DND-41 (cell line): Measurements from ENCODE around the gene ARID3A.

Experiments
- ATAC-seq: fragments of 200-7000 bp; cut with Tn5 transposase; 3 replicates; pipeline ENCODE4 v1.9.1; 2021; ENCODE audit warnings: low read depth; ENCODE audit not compliant: insufficient read depth
- DNase-seq: peaks from one replicate; pipeline ENCODE4 v3.0.0-alpha.2; 2020
- H2AFZ ChIP-seq: 2 replicates; pipeline ENCODE4 v1.6.0; 2012; ENCODE audit warnings: low read depth, low read length
- H3K27ac ChIP-seq: 2 replicates; pipeline ENCODE4 v1.5.1; 2012; ENCODE audit warnings: low read length, inconsistent platforms
- H3K27me3 ChIP-seq: fragments of 200-600 bp; sonication (generic); 2 replicates; pipeline ENCODE4 v1.6.0; 2012; ENCODE audit warnings: low read length, mild to moderate bottlenecking, inconsistent platforms; ENCODE audit not compliant: insufficient read depth, poor library complexity
- H3K36me3 ChIP-seq: 2 replicates; pipeline ENCODE4 v1.5.1; 2012; ENCODE audit warnings: low read length, inconsistent platforms; ENCODE audit not compliant: insufficient read depth
- H3K4me1 ChIP-seq: 2 replicates; pipeline ENCODE4 v1.5.1; 2012; ENCODE audit warnings: mild to moderate bottlenecking, low read length; ENCODE audit not compliant: insufficient read depth
- H3K4me2 ChIP-seq: 2 replicates; pipeline ENCODE4 v1.6.0; 2012; ENCODE audit warnings: mild to moderate bottlenecking, moderate library complexity, low read length, inconsistent platforms; ENCODE audit not compliant: insufficient read depth
- H3K4me3 ChIP-seq, 2 experiments: fragments of 200-600 bp in 1 of 2; shearing (Covaris generic) in 1 of 2; 2 replicates each; pipeline ENCODE4 v1.5.1; 2012 to 2016; ENCODE audit warnings: inconsistent platforms in 2 of 2, low read length in 2 of 2, mild to moderate bottlenecking in 2 of 2, low read depth in 1 of 2, moderate library complexity in 1 of 2
- H3K79me2 ChIP-seq: 2 replicates; pipeline ENCODE4 v1.6.0; 2012; ENCODE audit warnings: low read length, inconsistent platforms; ENCODE audit not compliant: insufficient read depth
- H3K9ac ChIP-seq: 2 replicates; pipeline ENCODE4 v1.6.0; 2012; ENCODE audit warnings: low read depth, mild to moderate bottlenecking, inconsistent platforms, low read length, moderate library complexity
- H3K9me3 ChIP-seq: 2 replicates; pipeline ENCODE4 v1.5.1; 2012; ENCODE audit warnings: low read length, moderate library complexity, mild to moderate bottlenecking, inconsistent platforms; ENCODE audit not compliant: insufficient read depth, severe bottlenecking
- H4K20me1 ChIP-seq: 2 replicates; pipeline ENCODE4 v1.6.0; 2012; ENCODE audit warnings: low read length; ENCODE audit not compliant: insufficient read depth
- EZH2 ChIP-seq: IDR thresholded peaks from 3 replicates; pipeline ENCODE4 v1.6.1; 2012; ENCODE audit warnings: borderline replicate concordance, low read depth, mild to moderate bottlenecking, moderate library complexity, low read length, inconsistent platforms; ENCODE audit not compliant: severe bottlenecking
- TF ChIP-seq, protein P1 (sequence below): IDR thresholded peaks from 2 replicates; pipeline ENCODE4 v1.5.1; 2012; ENCODE audit warnings: borderline replicate concordance, low read length, moderate library complexity, mild to moderate bottlenecking; ENCODE audit not compliant: poor library complexity, severe bottlenecking; ENCODE audit errors: extremely low read depth

Gene ARID3A

DNA sequence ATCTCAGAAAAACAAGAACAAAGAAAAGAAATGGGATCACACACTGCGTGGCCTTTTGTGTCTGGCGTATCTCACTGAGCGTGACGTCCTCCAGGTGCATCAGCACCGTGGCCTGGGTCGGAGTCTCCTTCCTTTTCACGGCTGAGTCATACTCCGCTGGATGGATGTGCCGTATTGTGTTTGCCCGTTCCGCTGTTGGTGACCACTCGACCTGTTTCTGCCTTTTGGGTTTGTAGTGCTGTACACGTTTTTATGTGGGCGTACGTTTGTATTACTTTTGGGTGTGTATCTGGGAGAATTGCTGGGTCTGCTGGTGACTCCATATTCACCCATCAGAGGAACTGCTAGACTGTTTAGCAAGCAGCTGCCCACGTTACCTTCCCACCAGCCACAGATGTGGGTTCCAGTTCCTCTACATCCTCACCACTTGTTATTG is 11.4 kb downstream of the ARID3A start:
- no peaks in the 10 kb centered on the region for H3K27me3 ChIP-seq
- peaks cover 58% of the 10 kb centered on the region for H3K36me3 ChIP-seq
- no peak overlapping the region for H3K4me2 ChIP-seq
- DNase-seq (peak; percentile 32), ATAC-seq (0 out of 3 replicates have a peak, but pooled peaks have one; percentile 58)
- TF ChIP-seq, protein P1, sequence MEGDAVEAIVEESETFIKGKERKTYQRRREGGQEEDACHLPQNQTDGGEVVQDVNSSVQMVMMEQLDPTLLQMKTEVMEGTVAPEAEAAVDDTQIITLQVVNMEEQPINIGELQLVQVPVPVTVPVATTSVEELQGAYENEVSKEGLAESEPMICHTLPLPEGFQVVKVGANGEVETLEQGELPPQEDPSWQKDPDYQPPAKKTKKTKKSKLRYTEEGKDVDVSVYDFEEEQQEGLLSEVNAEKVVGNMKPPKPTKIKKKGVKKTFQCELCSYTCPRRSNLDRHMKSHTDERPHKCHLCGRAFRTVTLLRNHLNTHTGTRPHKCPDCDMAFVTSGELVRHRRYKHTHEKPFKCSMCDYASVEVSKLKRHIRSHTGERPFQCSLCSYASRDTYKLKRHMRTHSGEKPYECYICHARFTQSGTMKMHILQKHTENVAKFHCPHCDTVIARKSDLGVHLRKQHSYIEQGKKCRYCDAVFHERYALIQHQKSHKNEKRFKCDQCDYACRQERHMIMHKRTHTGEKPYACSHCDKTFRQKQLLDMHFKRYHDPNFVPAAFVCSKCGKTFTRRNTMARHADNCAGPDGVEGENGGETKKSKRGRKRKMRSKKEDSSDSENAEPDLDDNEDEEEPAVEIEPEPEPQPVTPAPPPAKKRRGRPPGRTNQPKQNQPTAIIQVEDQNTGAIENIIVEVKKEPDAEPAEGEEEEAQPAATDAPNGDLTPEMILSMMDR, result no peak
- TF ChIP-seq EZH2, result no peak
- H3K79me2 ChIP-seq, result peaks cover 86% of the 10 kb centered on the region
- peaks cover 51% of the 10 kb centered on the region for H4K20me1 ChIP-seq
- no peak overlapping the region for H3K4me3 ChIP-seq
- H3K27ac ChIP-seq, result no peak overlapping the region
- no peak overlapping the region for H3K9ac ChIP-seq
- H2AFZ ChIP-seq, result no peak overlapping the region
- no peaks in the 10 kb centered on the region for H3K9me3 ChIP-seq
- H3K4me1 ChIP-seq, result no peaks in the 10 kb centered on the region

DNA sequence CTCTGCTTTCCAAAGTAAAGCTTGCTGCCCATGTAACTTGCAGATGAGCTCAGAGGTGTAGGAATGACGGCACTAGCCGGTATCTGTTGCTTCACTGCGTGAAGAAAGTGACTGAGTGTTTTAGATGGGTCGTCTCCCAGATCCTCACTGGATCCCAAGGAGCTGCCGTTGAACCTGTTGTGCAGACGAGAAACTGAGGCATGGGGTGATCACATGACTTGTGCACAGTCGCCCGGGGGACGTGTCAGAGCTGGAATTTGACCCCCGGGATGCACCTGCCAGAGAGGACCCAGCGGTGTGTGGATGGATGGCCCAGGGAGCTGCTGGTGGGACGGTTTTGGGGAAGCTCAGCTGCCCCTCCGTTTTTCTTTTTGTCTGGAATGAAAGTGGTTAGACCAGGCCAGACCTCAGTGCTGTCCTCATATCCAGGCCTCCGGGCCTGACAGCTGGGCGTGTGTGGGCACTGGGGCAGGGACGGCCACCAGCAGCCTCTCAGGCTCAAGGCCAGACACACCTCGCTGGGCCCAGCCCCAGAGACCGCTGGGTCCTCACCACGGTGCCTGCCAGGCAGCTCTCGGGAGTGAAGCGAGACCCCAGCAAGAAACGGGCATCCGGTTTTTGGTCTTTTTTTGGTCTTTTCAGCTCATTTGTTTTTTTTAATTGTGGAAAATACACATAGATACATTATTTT is 12.5 kb downstream of the ARID3A start:
- Histone ChIP-seq H3K4me3 (no peak overlapping the region), H3K27me3 (no peaks in the 10 kb centered on the region), H2AFZ (no peak overlapping the region), H3K9me3 (no peaks in the 10 kb centered on the region), H3K4me1 (no peaks in the 10 kb centered on the region), H3K79me2 (peaks cover 83% of the 10 kb centered on the region), H4K20me1 (peaks cover 46% of the 10 kb centered on the region), H3K27ac (no peak overlapping the region), H3K4me2 (no peak overlapping the region), H3K36me3 (peaks cover 55% of the 10 kb centered on the region), H3K9ac (no peak overlapping the region)
- DNase-seq (no peak), ATAC-seq (no peak)
- no peak for TF ChIP-seq EZH2
- TF ChIP-seq, protein P1, result no peak

DNA sequence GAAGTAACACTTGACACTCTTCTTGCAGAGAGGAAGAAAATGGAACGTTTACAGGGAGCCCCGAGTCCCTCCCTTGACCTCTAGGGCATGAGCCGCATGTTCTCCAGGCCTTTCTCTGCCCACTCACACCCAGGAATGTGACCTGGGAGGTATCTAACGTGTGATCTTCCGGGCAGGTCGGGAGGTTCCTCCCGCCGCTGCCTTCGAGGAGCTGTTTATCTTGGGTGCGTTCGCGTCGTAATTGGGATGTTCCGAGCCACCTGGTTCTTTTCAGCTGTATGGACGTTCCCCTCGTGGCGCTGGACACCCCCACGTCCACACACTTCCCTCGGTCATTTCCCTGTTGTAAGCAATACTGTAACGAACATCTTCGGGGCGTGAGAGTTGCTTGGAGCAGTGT is 13.6 kb downstream of the ARID3A start:
- H3K27ac ChIP-seq, result no peak overlapping the region
- H3K79me2 ChIP-seq, result peaks cover 84% of the 10 kb centered on the region
- ATAC-seq (no peak), DNase-seq (no peak)
- no peaks in the 10 kb centered on the region for H3K27me3 ChIP-seq
- no peak overlapping the region for H2AFZ ChIP-seq
- H3K4me3 ChIP-seq, result no peak overlapping the region
- no peaks in the 10 kb centered on the region for H3K9me3 ChIP-seq
- H3K9ac ChIP-seq, result no peak overlapping the region
- no peaks in the 10 kb centered on the region for H3K4me1 ChIP-seq
- TF ChIP-seq, protein P1, result no peak
- no peak for TF ChIP-seq EZH2
- H4K20me1 ChIP-seq, result peaks cover 53% of the 10 kb centered on the region
- peaks cover 57% of the 10 kb centered on the region for H3K36me3 ChIP-seq
- no peak overlapping the region for H3K4me2 ChIP-seq
